ENCODE measurements around the gene GANC.
A peak's percentile ranks its signal among the peaks of the same experiment; 100 is the strongest.

Gene GANC

DNA sequence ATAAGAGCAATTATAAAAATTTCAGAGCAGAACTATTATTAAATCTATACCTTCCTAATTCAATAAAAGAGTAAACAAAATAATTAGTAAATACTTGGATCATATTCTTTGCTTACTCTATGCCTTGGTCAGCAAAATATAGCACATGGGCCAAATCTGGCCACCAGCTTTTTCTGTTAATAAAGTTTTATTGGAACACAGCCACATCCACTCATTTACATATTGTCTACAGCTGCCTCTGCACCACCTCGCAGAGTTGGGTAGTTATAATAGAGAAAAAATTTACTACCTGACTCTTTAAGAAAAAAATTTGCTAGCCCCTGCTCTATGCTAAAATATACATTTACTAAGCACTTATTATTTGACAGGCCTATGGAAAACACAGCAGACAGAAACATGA lies 32.2 kb upstream of the GANC start:
- Histone ChIP-seq H4K20me1 (peaks cover 0 to 16% (median 0%) of the 10 kb centered on the region in 11 experiments; a peak in 4 of 22 replicates), H3K9me3 (replicated peaks in 1 of 11) (no peaks in the 10 kb centered on the region), H3K4me2 (no peak overlapping the region), H3K27ac (no peak overlapping the region), H3K27me3 (no peaks in the 10 kb centered on the region), H3K36me3 (peaks cover 70 to 88% (median 80%) of the 10 kb centered on the region in 11 experiments), H3K4me1 (no peaks in the 10 kb centered on the region), H3K9ac (no peak overlapping the region), H3K4me3 (no peak overlapping the region)
- TF ChIP-seq Cebpa-rat (IDR thresholded peaks at IDR 0.05) = no peak

DNA sequence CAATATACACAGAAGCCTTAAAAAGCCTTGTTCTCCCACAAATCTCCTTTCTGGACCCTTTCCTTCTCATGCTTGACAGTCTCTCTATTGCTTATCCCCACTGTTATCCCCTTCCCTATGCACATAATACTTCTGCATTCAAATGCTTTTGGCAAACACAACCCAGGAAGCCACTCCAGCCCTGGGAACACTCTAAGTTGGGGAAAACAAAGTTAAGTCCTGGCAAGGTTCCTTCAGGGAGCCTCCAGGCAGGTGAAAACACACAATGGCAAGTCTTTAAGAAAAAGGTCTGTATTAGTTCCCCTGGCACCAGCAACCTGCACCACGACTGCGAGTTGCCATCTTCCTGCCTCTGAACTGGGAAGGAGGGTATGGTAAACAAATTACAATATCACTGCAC lies 19.7 kb upstream of the GANC start:
- H3K4me2 ChIP-seq = no peak overlapping the region
- no peak overlapping the region for H3K27ac ChIP-seq
- H4K20me1 ChIP-seq = 0 out of 22 replicates have a peak, but pooled peaks cover 0 to 7% (median 0%) of the 10 kb centered on the region in 11 experiments
- peaks cover 68 to 78% (median 74%) of the 10 kb centered on the region in 11 experiments for H3K36me3 ChIP-seq
- no peaks in the 10 kb centered on the region for H3K4me1 ChIP-seq
- H3K4me3 ChIP-seq = no peak overlapping the region
- no peaks in the 10 kb centered on the region for H3K27me3 ChIP-seq
- no peak overlapping the region for H3K9ac ChIP-seq
- TF ChIP-seq Cebpa-rat (IDR thresholded peaks at IDR 0.05) = no peak
- H3K9me3 ChIP-seq (replicated peaks in 1 of 11) = peaks cover 27 to 63% (median 52%) of the 10 kb centered on the region in 11 experiments

DNA sequence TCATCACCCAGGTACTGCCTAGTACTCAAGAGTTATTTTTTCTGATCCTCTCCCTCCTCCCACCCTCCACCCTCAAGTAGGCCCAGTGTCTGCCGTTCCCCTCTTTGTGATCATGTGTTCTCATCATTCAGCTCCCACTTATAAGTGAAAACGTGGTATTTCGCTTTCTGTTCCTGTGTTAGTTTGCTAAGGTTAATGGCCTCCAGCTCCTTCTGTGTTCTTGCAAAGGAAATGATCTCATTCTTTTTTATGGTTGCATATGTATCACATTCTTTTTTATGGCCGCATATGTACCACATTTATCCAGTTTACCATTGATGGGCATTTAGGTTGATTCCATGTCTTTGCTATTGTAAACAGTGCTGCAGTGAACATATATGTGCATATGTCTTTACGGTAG lies 8.2 kb upstream of the GANC start:
- Histone ChIP-seq H3K4me3 (no peak overlapping the region), H3K4me1 (no peaks in the 10 kb centered on the region), H3K9ac (no peak overlapping the region), H3K36me3 (peaks cover 82 to 98% (median 92%) of the 10 kb centered on the region in 11 experiments), H3K27me3 (no peaks in the 10 kb centered on the region), H3K4me2 (no peak overlapping the region), H4K20me1 (peaks cover 0 to 35% (median 19%) of the 10 kb centered on the region in 11 experiments; a peak in 15 of 22 replicates), H3K9me3 (replicated peaks in 1 of 11) (no peaks in the 10 kb centered on the region), H3K27ac (no peak overlapping the region)
- TF ChIP-seq Cebpa-rat (IDR thresholded peaks at IDR 0.05) = no peak

DNA sequence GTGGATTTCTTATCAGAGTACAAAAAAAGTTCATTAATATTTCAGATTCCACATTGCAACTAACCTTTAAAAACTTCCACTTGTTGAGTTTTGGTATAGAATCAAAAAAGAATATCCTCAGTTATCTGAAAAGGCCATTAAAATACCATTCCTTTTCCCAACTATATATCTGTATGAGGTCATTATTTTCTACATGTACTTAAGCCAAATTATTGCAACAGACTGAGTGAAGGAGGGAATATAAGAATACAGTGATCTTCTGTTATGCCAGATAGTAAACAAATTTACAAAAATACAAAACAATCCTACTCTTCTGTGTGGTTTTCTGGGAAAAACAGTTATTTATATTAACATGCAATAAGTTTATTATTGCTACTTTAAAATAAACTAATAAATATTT lies 5.7 kb upstream of the GANC start:
- Histone ChIP-seq H3K4me1 (peaks cover 10 to 25% (median 16%) of the 10 kb centered on the region in 10 experiments; a peak in 19 of 20 replicates), H3K4me2 (no peak overlapping the region), H3K9me3 (replicated peaks in 1 of 11) (no peaks in the 10 kb centered on the region), H4K20me1 (peaks cover 6 to 60% (median 43%) of the 10 kb centered on the region in 11 experiments; a peak in 16 of 22 replicates), H3K27me3 (no peaks in the 10 kb centered on the region), H3K36me3 (peaks cover 61 to 91% (median 74%) of the 10 kb centered on the region in 11 experiments), H3K9ac (no peak overlapping the region), H3K4me3 (no peak overlapping the region), H3K27ac (no peak overlapping the region)
- TF ChIP-seq Cebpa-rat (IDR thresholded peaks at IDR 0.05) = no peak

GRCh38 chr15:42270551-42270950 lies 2.5 kb upstream of the GANC start:
- Histone ChIP-seq H3K36me3 (peaks cover 29 to 59% (median 42%) of the 10 kb centered on the region in 11 experiments), H3K4me3 (peak overlapping the region in 1 of 10 experiments; percentile 27; a peak in 1 of 20 replicates), H3K4me1 (peaks cover 18 to 34% (median 26%) of the 10 kb centered on the region in 10 experiments), H3K27me3 (no peaks in the 10 kb centered on the region), H3K9ac (peak overlapping the region in 1 of 11 experiments; percentile 13; a peak in 2 of 22 replicates), H3K4me2 (peak overlapping the region in 9 of 11 experiments; percentile 6 to 97 (median 80); a peak in 15 of 22 replicates), H3K9me3 (replicated peaks in 1 of 11) (no peaks in the 10 kb centered on the region), H4K20me1 (peaks cover 6 to 56% (median 44%) of the 10 kb centered on the region in 11 experiments; a peak in 16 of 22 replicates), H3K27ac (no peak overlapping the region)
- TF ChIP-seq Cebpa-rat (IDR thresholded peaks at IDR 0.05) = no peak

DNA sequence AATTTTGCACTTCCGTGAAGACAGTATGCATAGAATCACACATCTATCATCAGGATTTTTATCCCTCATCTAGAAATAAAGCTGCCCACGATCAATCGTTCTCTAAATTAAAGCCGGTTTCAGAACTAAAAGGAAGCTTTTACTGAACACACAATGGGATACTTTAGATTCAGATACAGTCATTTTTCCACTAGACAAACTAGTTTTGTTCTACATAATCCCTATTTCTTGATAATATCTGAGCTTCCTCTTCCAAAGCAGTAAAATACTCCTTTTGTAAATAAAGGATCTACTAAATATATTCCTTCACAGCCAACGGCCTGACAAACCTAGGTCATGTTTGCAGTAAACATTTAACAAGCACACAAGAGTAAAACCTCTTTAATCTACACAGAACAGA lies 2.0 kb upstream of the GANC start:
- peaks cover 6 to 56% (median 41%) of the 10 kb centered on the region in 11 experiments; a peak in 16 of 22 replicates for H4K20me1 ChIP-seq
- H3K4me2 ChIP-seq = peak overlapping the region; percentile 6 to 97 (median 58); a peak in 20 of 22 replicates
- H3K27ac ChIP-seq = no peak overlapping the region
- peak overlapping the region in 3 of 11 experiments; percentile 9 to 32 (median 13); a peak in 2 of 22 replicates for H3K9ac ChIP-seq
- H3K4me3 ChIP-seq = peak overlapping the region in 4 of 10 experiments; percentile 6 to 27 (median 11); a peak in 4 of 20 replicates
- H3K36me3 ChIP-seq = peaks cover 25 to 54% (median 37%) of the 10 kb centered on the region in 11 experiments
- H3K4me1 ChIP-seq = peaks cover 23 to 39% (median 30%) of the 10 kb centered on the region in 10 experiments
- H3K27me3 ChIP-seq = no peaks in the 10 kb centered on the region
- no peak for TF ChIP-seq Cebpa-rat (IDR thresholded peaks at IDR 0.05)
- H3K9me3 ChIP-seq (replicated peaks in 1 of 11) = no peaks in the 10 kb centered on the region

DNA sequence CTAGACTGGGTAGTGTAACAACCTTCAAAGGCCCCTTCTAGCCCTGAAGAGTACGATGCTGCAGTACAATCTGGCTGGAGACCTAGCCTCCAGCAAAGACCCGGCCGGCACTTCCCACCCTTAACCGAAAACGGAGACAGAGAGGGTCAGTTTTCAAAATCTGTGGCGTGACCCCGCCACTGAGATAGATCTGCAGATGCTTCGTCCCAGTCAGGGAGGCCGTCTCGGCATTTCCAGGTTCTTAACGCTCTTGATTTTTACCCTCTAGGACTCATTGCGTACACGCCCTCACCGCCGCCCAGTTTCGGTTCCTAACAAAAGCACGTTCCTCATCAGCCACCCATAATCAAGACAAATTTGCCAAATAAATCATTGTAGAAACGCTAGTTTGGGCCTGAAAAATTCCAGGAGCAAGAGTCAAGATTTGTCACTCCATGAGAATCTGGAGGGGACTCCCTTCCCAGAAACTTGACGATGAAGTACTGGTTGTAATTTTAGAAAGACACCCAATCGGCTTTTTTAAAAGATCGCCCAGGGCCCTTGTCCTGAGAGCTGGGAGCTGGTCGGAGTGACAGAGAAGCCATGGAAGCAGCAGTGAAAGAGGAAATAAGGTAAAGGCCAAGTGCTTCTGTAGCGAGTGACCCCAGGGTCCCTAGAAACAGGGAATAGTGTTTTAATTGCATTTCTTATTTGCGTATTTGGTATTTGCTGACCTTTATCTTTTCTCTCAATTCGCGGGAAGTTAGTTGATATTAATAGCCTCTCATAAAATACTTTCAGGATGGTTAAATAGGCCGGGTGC lies 1.1 kb downstream of the GANC start:
- Histone ChIP-seq H3K27ac (peak overlapping the region; percentile 86 to 95 (median 94)), H3K9ac (peak overlapping the region; percentile 85 to 94 (median 89)), H3K4me2 (peak overlapping the region; percentile 91 to 100 (median 94)), H3K36me3 (peaks cover 7 to 48% (median 23%) of the 10 kb centered on the region in 11 experiments; a peak in 19 of 22 replicates), H3K27me3 (no peaks in the 10 kb centered on the region), H3K4me1 (peaks cover 24 to 45% (median 34%) of the 10 kb centered on the region in 10 experiments), H3K9me3 (replicated peaks in 1 of 11) (no peaks in the 10 kb centered on the region), H4K20me1 (peaks cover 6 to 38% (median 32%) of the 10 kb centered on the region in 11 experiments; a peak in 15 of 22 replicates), H3K4me3 (peak overlapping the region; percentile 64 to 82 (median 76))
- no peak for TF ChIP-seq Cebpa-rat (IDR thresholded peaks at IDR 0.05)

- Histone ChIP-seq H3K27me3 (no peaks in the 10 kb centered on the region), H3K36me3 (peaks cover 12 to 49% (median 29%) of the 10 kb centered on the region in 11 experiments; a peak in 20 of 22 replicates), H3K9ac (peak overlapping the region; percentile 85 to 94 (median 89)), H3K4me1 (peaks cover 24 to 45% (median 34%) of the 10 kb centered on the region in 10 experiments), H3K4me3 (peak overlapping the region; percentile 64 to 82 (median 76)), H3K27ac (peak overlapping the region; percentile 86 to 95 (median 94)), H3K9me3 (replicated peaks in 1 of 11) (no peaks in the 10 kb centered on the region), H3K4me2 (peak overlapping the region; percentile 91 to 100 (median 94)), H4K20me1 (peaks cover 6 to 32% (median 30%) of the 10 kb centered on the region in 11 experiments; a peak in 15 of 22 replicates)
- no peak for TF ChIP-seq Cebpa-rat (IDR thresholded peaks at IDR 0.05)
These were observed 1.6 kb downstream of the GANC start for GRCh38 chr15:42274702-42274989.

DNA sequence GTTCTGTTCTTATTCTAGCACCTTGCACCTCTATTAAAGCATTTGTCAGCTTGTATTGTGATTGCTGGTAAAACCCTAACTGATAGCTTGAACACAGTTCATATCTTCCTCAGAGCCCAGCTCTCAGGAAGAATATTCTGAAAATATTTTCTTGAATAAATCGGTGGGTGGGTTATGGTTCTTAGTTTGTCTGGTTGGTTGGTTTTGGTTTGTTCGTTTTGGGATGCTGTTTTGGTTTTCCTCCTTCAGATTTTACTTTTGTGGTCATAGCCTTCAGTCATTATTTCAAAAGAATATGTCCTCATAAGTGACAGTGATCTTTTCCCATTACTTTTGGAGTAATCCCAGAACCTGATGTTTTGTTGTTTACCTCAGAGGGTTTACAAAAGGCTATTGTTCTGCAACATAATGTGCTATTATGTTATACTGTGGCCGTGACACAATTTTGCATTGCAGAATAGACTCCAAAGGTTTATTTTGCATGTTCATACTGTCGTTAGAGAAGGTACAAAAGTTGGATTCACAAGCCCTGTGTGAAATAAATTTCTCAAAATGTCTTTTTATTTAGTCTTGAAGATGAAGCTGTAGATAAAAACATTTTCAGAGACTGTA lies 2.9 kb downstream of the GANC start:
- TF ChIP-seq Cebpa-rat (IDR thresholded peaks at IDR 0.05) = no peak
- Histone ChIP-seq H3K36me3 (peaks cover 12 to 50% (median 36%) of the 10 kb centered on the region in 11 experiments), H3K4me2 (peak overlapping the region; percentile 91 to 100 (median 94)), H3K27me3 (no peaks in the 10 kb centered on the region), H3K27ac (peak overlapping the region; percentile 86 to 95 (median 94); a peak in 20 of 22 replicates), H3K9ac (peak overlapping the region; percentile 85 to 94 (median 89)), H3K4me3 (peak overlapping the region; percentile 64 to 82 (median 76)), H4K20me1 (peaks cover 0 to 20% (median 18%) of the 10 kb centered on the region in 11 experiments; a peak in 13 of 22 replicates), H3K9me3 (replicated peaks in 1 of 11) (no peaks in the 10 kb centered on the region), H3K4me1 (peaks cover 21 to 39% (median 31%) of the 10 kb centered on the region in 10 experiments)
